ENCODE results near the gene EDAR. TPM values are rescaled to one million over a fixed set of nuclear protein-coding genes. Genes with fewer than 3 reads are reported as not detected.

The EDAR gene
- polyA plus RNA-seq, 1 donor (not counting 4 experiments of a cell fraction or from before 2014, with no cell fraction given), result 0.21 TPM

- H3K9me3 ChIP-seq (ENCODE audit: control insufficient read depth, low read depth, low read length), result no peaks in the 10 kb centered on the region
- H3K27me3 ChIP-seq (ENCODE audit: control insufficient read depth, extremely low read depth, insufficient read depth, low read length), result peaks cover under 1% of the 10 kb centered on the region
- H3K4me3 ChIP-seq (ENCODE audit: control insufficient read depth in 2 of 3, extremely low read depth in 1 of 3, insufficient read depth in 2 of 3, low read depth in 1 of 3, low read length in 3 of 3), result no peak overlapping the region
- H4K20me1 ChIP-seq (ENCODE audit: control insufficient read depth, extremely low read depth, insufficient read depth, low read length), result no peaks in the 10 kb centered on the region
- H2AFZ ChIP-seq (ENCODE audit: control insufficient read depth, low read length), result no peak overlapping the region
- dilution Hi-C loops (cut with MboI; ENCODE audit: extremely low pct_ligation_motif_present, low sequenced_read_pairs), result no loop called here
- H3K4me2 ChIP-seq (ENCODE audit: control insufficient read depth, extremely low read depth, insufficient read depth, low read depth, low read length), result no peak overlapping the region
- H3K9me1 ChIP-seq (ENCODE audit: control insufficient read depth, extremely low read depth, insufficient read depth, low read length), result no peaks in the 10 kb centered on the region
- FAIRE-seq, result no peak
- H3K27ac ChIP-seq (ENCODE audit: control insufficient read depth, insufficient read depth, low read length), result no peak overlapping the region
- H3K36me3 ChIP-seq (ENCODE audit: control insufficient read depth in 2 of 2, extremely low read depth in 1 of 2, insufficient read depth in 2 of 2, low read length in 2 of 2), result no peaks in the 10 kb centered on the region
- no peak for TF ChIP-seq CTCF (optimal IDR thresholded peaks at IDR 0.05 in 1 of 3, IDR thresholded peaks at IDR 0.05 in 1 of 3, conservative IDR thresholded peaks at IDR 0.05 in 1 of 3; ENCODE audit: extremely low read depth in 1 of 3, insufficient read depth in 2 of 3, low read length in 3 of 3)
- no peak for TF ChIP-seq EZH2 (IDR thresholded peaks at IDR 0.05; ENCODE audit: low read length)
- H3K79me2 ChIP-seq (ENCODE audit: control insufficient read depth, insufficient read depth, low read length), result no peaks in the 10 kb centered on the region
- no peak overlapping the region for H3K9ac ChIP-seq (ENCODE audit: control insufficient read depth, extremely low read depth, insufficient read depth, low read length)
- no peak for DNase-seq (ENCODE audit: low read depth, low spot score)
- peaks cover 9% of the 10 kb centered on the region for H3K4me1 ChIP-seq (ENCODE audit: control insufficient read depth, extremely low read depth, insufficient read depth, low read length)
These were observed 23.3 kb downstream of the EDAR start for GRCh38 chr2:108965540-108966289.

GRCh38 chr2:108963057-108963456, 26.0 kb downstream of the EDAR start:
- H3K79me2 ChIP-seq (ENCODE audit: control insufficient read depth, insufficient read depth, low read length), result no peaks in the 10 kb centered on the region
- DNase-seq (ENCODE audit: low read depth, low spot score), result no peak
- H3K4me2 ChIP-seq (ENCODE audit: control insufficient read depth, extremely low read depth, insufficient read depth, low read depth, low read length), result no peak overlapping the region
- H3K36me3 ChIP-seq (ENCODE audit: control insufficient read depth in 2 of 2, extremely low read depth in 1 of 2, insufficient read depth in 2 of 2, low read length in 2 of 2), result no peaks in the 10 kb centered on the region
- H3K9me3 ChIP-seq (ENCODE audit: control insufficient read depth, low read depth, low read length), result no peaks in the 10 kb centered on the region
- H3K4me3 ChIP-seq (ENCODE audit: control insufficient read depth in 2 of 3, extremely low read depth in 1 of 3, insufficient read depth in 2 of 3, low read depth in 1 of 3, low read length in 3 of 3), result no peak overlapping the region
- TF ChIP-seq EZH2 (IDR thresholded peaks at IDR 0.05; ENCODE audit: low read length) (no peak), CTCF (optimal IDR thresholded peaks at IDR 0.05 in 1 of 3, IDR thresholded peaks at IDR 0.05 in 1 of 3, conservative IDR thresholded peaks at IDR 0.05 in 1 of 3; ENCODE audit: extremely low read depth in 1 of 3, insufficient read depth in 2 of 3, low read length in 3 of 3) (no peak)
- H3K9ac ChIP-seq (ENCODE audit: control insufficient read depth, extremely low read depth, insufficient read depth, low read length), result no peak overlapping the region
- no peak overlapping the region for H3K27ac ChIP-seq (ENCODE audit: control insufficient read depth, insufficient read depth, low read length)
- no peaks in the 10 kb centered on the region for H4K20me1 ChIP-seq (ENCODE audit: control insufficient read depth, extremely low read depth, insufficient read depth, low read length)
- H3K27me3 ChIP-seq (ENCODE audit: control insufficient read depth, extremely low read depth, insufficient read depth, low read length), result no peaks in the 10 kb centered on the region
- FAIRE-seq, result no peak
- no peak overlapping the region for H2AFZ ChIP-seq (ENCODE audit: control insufficient read depth, low read length)
- H3K9me1 ChIP-seq (ENCODE audit: control insufficient read depth, extremely low read depth, insufficient read depth, low read length), result no peaks in the 10 kb centered on the region
- peaks cover 15% of the 10 kb centered on the region for H3K4me1 ChIP-seq (ENCODE audit: control insufficient read depth, extremely low read depth, insufficient read depth, low read length)
- dilution Hi-C loops (cut with MboI; ENCODE audit: extremely low pct_ligation_motif_present, low sequenced_read_pairs), result no loop called here
